GM06990 (cell line): ENCODE measurements around the gene TBC1D13.
A peak's percentile ranks its signal among the peaks of the same experiment; 100 is the strongest.
"Not testable (repeated sequence)": the region's sequence is repeated elsewhere in the genome, so short reads cannot be mapped to it uniquely, and the experiment has no call there.

Experiments used
- DNase-seq: peaks from one replicate; pipeline ENCODE4 v3.0.0-alpha.2; 2011; ENCODE audit not compliant: insufficient read length; ENCODE audit errors: extremely low read depth
- H3K27me3 ChIP-seq: replicated peaks from 2 replicates; pipeline ENCODE4 v1.6.0; 2011; ENCODE audit warnings: low read length; ENCODE audit not compliant: control insufficient read depth, insufficient read depth
- H3K36me3 ChIP-seq: 2 replicates; pipeline ENCODE4 v1.5.1; 2011; ENCODE audit warnings: low read length; ENCODE audit not compliant: control insufficient read depth, insufficient read depth
- H3K4me3 ChIP-seq: replicated peaks from 2 replicates; pipeline ENCODE4 v1.5.1; 2011; ENCODE audit warnings: low read depth, mild to moderate bottlenecking, control low read depth, low read length
- CTCF ChIP-seq: IDR thresholded peaks from 2 replicates; pipeline ENCODE4 v1.5.1; 2011; ENCODE audit warnings: low read length, control low read depth, mild to moderate bottlenecking, inconsistent platforms; ENCODE audit not compliant: insufficient read depth, poor library complexity, severe bottlenecking

TBC1D13 gene

DNA sequence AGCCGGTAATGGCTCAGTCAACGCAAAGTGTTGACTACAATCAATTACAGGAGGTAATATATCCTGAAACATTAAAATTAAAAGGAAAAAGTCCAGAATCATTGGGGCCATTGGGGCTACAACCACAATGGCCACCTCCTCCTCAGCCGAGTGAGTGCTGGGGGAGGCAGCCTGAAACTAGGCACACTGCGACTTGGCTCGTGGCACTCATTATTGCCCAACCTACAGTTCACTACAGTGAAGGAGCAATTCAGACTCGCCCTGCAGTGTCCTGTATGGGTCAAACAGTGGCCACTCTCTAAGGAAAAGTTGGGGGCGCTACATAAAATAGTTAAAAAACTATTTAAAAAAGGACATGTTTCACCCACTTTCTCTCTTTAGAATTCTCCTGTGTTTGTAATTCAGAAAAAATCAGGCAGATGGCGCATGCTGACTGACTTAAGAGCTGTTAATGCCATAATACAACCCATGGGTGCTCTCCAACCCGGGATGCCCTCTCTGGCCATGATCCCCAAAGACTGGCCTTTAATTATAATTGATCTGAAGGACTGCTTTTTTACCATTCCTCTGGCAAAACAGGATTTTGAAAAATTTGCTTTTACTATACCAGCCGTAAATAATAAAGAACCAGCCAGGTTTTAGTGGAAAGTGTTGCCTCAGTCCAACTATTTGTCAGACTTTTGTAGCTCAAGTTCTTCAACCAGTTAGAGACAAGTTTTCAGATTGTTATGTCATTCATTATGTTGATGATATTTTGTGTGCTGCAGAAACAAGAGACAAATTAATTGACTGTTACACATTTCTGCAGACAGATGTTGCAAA lies 64.9 kb downstream of the TBC1D13 start:
- peak; percentile 24 for TF ChIP-seq CTCF
- H3K36me3 ChIP-seq, H3K27me3 ChIP-seq, H3K4me3 ChIP-seq, DNase-seq: not testable (repeated sequence)

DNA sequence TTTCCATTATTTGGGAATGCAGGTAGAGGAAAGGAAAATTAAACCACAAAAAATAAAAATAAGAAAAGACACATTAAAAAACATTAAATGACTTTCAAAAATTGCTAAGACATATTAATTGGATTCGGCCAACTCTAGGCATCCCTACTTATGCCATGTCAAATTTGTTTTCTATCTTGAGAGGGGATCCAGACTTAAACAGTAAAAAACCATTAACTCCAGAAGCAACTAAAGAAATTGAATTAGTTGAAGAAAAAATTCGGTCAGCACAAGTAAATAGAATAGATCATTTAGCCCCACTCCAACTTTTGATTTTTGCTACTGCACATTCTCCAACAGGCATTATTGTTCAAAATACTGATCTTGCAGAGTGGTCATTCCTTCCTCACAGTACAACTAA lies 65.6 kb downstream of the TBC1D13 start:
- not testable (repeated sequence) for DNase-seq, H3K4me3 ChIP-seq, H3K36me3 ChIP-seq, H3K27me3 ChIP-seq

DNA sequence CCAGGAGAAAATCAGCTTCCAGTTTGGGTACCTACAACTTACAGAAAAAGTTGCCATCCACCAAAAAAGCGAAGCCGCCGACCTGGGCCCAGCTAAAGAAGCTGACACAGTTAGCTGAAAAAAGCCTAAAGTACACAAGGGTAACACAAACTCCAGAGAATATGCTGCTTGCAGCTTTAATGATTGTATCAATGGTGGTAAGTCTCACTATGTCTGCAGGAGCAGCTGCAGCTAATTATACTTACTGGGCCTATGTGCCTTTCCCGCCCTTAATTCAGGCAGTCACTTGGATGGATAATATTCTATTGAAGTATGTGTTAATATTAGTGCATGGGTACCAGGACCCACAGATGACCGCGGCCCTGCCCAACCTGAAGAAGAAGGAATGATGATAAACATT lies 67.4 kb downstream of the TBC1D13 start:
- DNase-seq, H3K27me3 ChIP-seq, H3K36me3 ChIP-seq, H3K4me3 ChIP-seq: not testable (repeated sequence)

- not testable (repeated sequence) for H3K36me3 ChIP-seq, H3K4me3 ChIP-seq, DNase-seq
Observed at GRCh38 chr9:128858476-128858875, 71.4 kb downstream of the TBC1D13 start.

More at GRCh38 chr9:128858476-128858875, 71.4 kb downstream of the TBC1D13 start:
- H3K27me3 ChIP-seq, result not testable (repeated sequence)
